Activated naive CD4-positive, alpha-beta T cell treated with Interleukin-2 at 50 U/mL for 16 hours (primary cell): ENCODE measurements around the gene PIK3R2.
"Not testable (repeated sequence)": the region's sequence is repeated elsewhere in the genome, so short reads cannot be mapped to it uniquely, and the experiment has no call there.

Source experiments
- DNase-seq: peaks from one replicate; pipeline ENCODE4 v3.0.0-alpha.2; 2020

PIK3R2 gene

GRCh38 chr19:18205200-18205892 is 52.4 kb downstream of the PIK3R2 start:
- DNase-seq, result peak; percentile 67

- DNase-seq, result no peak
These were observed 53.1 kb downstream of the PIK3R2 start for GRCh38 chr19:18206018-18206417.

DNA sequence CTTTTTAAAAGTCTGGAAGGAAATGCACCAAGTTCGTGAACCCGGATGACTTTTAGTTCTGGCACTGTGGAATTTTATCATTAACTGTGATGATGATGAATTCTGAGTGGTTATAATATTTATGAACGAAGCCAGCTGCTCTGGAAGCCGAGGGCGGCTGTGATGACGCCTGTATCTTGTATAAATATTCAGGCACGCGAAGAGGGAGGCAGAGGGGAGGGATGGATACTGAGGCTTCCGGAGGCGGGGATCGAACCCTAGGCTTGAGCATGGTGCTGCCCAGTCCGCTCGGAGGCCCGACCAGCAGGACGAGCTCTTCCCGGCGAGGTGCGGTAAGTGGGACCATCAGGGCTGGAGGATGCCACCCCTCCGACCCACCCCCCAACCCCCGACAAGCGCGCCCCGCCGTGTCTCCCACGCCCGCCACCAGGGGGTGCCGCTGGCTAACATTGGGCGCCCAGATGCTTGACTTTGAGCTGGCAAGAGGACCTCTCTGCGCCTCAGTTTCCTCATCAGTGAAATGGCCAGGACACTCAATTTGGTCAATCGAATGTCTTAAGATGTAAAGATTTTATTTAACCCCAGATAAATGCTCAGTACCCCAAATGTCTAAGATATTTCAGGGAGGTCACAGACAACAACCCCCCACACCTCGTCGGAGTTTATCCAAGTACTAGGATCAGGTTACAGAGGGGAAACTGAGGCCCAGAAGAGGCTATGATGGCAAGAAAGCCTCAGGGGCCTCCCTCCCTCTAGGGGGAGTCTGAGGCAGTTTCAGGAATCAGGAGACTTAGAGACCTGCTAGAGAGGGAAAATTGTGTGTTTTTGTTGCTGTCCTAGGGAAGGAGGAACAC is 55.4 kb downstream of the PIK3R2 start:
- peak; percentile 60 for DNase-seq

- DNase-seq, result not testable (repeated sequence)
These were observed 56.9 kb downstream of the PIK3R2 start for GRCh38 chr19:18209912-18210311.

DNA sequence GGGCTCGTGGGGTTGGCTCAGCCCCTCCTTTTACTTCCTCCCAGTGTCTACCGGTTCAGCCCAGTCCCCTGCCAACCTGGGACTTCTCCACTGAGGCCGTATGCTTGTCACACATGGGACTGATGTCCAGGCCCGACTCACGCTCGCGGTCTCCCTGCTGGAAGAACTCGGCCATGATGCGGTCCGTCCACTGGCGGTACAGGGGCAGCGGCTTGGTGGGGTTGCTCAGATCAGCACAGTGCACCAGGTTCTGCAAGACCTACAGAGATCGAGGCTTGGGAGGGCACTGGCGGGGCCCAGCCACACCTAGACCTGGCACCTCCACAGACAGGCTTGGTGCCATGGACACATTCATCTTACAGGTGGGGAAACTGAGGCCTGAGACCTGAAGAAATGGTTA is 58.7 kb downstream of the PIK3R2 start:
- DNase-seq, result no peak

DNA sequence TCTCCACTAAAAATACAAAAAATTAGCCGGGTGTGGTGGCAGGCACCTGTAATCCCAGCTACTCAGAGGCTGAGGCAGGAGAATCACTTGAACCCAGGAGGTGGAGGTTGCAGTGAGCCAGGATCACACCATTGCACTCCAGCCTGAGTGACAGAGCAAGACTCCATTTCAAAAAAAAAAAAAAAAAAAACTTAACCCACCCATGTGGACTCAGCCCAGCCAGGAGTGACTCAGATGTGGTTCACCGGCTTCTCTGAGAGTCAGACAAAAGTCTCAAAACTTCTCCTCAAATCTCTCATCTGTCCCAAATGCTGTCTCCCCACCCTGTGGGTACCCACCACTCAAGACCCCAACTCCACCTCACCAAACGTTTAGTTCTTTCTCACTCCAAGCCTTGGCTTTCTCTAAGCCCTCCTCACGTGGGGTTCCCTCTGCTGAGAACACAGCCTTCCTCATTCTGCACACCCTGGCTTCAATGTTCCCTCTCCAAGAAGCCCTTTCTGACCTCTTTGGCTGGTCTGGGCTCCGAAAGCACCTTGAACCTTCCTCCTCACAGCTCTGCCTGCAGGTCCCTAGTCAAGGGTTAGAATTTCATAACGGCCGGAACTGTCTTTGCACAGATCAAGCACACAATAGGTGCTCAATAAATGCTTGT is 61.9 kb downstream of the PIK3R2 start:
- DNase-seq, result no peak

- no peak for DNase-seq
These were observed 63.8 kb downstream of the PIK3R2 start for GRCh38 chr19:18216789-18217188.

DNA sequence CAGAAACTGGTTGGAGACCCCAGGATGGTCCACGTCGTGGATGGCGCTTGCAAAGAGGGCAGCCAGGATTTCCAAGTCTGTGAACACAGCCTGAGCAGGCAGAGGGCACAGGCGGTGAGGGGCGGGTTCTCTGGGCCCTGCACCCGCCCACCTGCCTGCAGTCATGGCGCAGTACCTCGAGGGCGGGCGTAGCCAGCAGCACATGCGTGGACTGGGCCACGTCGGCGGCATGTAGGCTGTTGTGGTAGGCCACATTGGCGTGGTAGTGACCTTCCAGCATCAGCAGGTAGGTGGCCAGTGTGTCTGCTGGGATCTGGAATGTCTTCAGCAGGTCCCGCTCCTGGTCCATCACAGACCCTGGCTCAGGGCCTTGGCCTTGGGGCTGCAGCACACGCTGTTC is 65.2 kb downstream of the PIK3R2 start:
- DNase-seq, result no peak

- no peak for DNase-seq
These were observed 65.6 kb downstream of the PIK3R2 start for GRCh38 chr19:18218600-18218999.
